HFFc6 (cell line): ENCODE measurements around the gene CAMKK1. TPM values are rescaled to one million over a fixed set of nuclear protein-coding genes. Genes with fewer than 3 reads are reported as not detected.

ENCODE experiments used
- DNase-seq: peaks from one replicate; pipeline ENCODE4 v3.0.0-alpha.2; 2018
- H3K27ac Mint-ChIP-seq: 2 replicates; pipeline ENCODE4 v1.8.0; 2020; ENCODE audit warnings: mild to moderate bottlenecking, mixed read lengths
- H3K27me3 Mint-ChIP-seq: 2 replicates; pipeline ENCODE4 v1.8.0; 2021; ENCODE audit warnings: mild to moderate bottlenecking, moderate library complexity, mixed read lengths; ENCODE audit not compliant: insufficient read depth
- H3K36me3 Mint-ChIP-seq: 2 replicates; pipeline ENCODE4 v1.8.0; 2021; ENCODE audit warnings: low read depth, mixed read lengths
- H3K4me1 Mint-ChIP-seq: 2 replicates; pipeline ENCODE4 v1.8.0; 2020; ENCODE audit warnings: low read depth, mixed read lengths
- H3K4me3 Mint-ChIP-seq: 2 replicates; pipeline ENCODE4 v1.8.0; 2020; ENCODE audit warnings: mild to moderate bottlenecking, moderate library complexity, mixed read lengths
- H3K9me3 Mint-ChIP-seq: 2 replicates; pipeline ENCODE4 v1.8.0; 2020; ENCODE audit warnings: mild to moderate bottlenecking, mixed read lengths
- CTCF ChIP-seq: fragments of 200-600 bp; sonication (generic); IDR thresholded peaks from 2 replicates; pipeline ENCODE4 v1.5.0; 2021; ENCODE audit warnings: antibody characterized with exemption, mild to moderate bottlenecking
- total RNA-seq, 6 experiments: library from RNA; stranded (reverse); fragmentation: NEBNext Ultra II Directional; extraction: Animal tissue kit (Norgen Biotek cat#: 25700); gene quantifications; 2 replicates in 1 of 6; 3 replicates in 5 of 6; pipeline ENCODE4 v1.2.3, GENCODE V29; 2021

The CAMKK1 gene
- total RNA-seq, 6 experiments from 2014 or later, result 5.4 to 6.9 (median 6.0) TPM

DNA sequence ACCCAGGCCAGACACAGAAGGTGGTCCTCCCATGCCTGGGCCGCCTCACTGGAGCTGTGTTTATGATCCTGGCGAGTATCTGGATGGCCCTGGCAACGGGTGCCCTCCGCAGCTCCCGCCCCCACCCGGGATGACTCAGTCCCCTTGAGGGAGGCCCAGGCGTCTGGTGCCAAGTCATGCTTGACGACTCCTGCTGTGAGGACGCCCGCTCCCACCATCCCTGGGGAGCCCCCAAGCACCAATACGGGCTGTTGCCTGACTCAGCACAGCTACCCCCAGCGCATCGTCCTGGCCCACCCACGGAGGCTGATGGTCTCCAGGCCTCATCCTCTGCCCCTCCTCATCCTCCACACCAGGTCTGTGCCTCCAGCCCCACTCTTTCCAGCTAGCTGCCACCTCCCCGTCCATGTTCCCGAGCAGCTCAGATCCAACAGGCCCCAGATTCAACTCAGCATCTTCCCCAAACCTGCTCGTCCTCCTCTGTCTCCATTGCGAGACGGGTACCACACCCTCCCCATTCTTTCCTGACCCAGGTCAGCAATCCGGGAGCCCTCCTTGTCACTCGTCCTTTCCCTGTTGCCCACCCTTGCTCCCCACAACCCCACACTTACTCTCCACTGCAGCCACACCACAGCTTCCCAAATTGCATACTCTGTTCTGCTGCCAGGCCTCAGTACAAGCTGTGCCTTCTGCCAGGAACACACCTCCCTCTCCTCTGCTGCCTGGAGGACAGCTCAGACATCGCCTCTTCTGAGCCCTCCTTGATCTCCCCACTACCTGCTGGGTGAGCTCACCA, 2.6 kb downstream of the CAMKK1 start:
- peak; percentile 94 for DNase-seq
- no peak for TF ChIP-seq CTCF
- H3K27me3 Mint-ChIP-seq, result peaks cover 3% of the 10 kb centered on the region; the same call in 1 of the 2 replicates
- H3K4me3 Mint-ChIP-seq, result peak overlapping the region; percentile 73
- H3K36me3 Mint-ChIP-seq, result no peaks in the 10 kb centered on the region
- no peaks in the 10 kb centered on the region for H3K9me3 Mint-ChIP-seq
- peak overlapping the region; percentile 98 for H3K27ac Mint-ChIP-seq
- peaks cover 85% of the 10 kb centered on the region for H3K4me1 Mint-ChIP-seq

DNA sequence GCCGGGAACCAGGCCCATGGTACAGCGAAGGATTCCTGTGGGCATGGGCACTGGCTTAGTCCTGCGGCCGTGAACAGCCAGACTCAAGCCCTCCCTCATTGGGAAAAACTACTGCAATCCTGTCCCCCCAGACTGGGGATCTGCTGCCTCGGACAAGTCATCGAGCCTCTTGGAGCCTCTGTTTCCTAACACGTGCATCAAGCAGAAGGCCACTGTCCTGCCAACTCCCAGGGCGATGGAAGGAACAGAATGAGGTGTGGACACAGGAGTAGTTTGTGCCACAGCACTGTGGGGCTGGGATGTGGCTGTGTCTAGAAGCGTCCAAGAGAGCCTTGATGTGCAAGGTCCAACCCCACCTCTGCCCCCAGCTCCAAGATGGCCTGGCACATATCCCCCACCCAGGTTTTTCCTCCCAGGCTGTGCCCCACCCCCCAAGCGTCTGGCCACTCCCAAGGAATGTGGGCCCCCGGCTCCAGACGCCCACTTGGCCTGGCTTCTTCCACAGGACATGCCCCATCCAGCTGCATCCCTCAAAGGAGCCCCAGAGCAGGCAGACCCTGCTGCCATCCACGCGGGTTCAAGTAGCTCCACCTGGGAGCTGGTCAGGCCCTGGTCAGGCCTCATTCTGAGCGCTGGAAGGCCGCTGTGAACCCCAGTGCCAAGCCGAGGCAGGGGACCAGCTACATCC, 3.4 kb downstream of the CAMKK1 start:
- DNase-seq, result no peak
- Mint-ChIP-seq H3K9me3 (no peaks in the 10 kb centered on the region), H3K27me3 (peaks cover 3% of the 10 kb centered on the region; the same call in 1 of the 2 replicates), H3K4me1 (peaks cover 77% of the 10 kb centered on the region), H3K4me3 (peak overlapping the region; percentile 73), H3K36me3 (no peaks in the 10 kb centered on the region), H3K27ac (peak overlapping the region; percentile 98)
- no peak for TF ChIP-seq CTCF

- peaks cover 67% of the 10 kb centered on the region for H3K4me1 Mint-ChIP-seq
These were observed 4.3 kb downstream of the CAMKK1 start for GRCh38 chr17:3888343-3889171.

DNA sequence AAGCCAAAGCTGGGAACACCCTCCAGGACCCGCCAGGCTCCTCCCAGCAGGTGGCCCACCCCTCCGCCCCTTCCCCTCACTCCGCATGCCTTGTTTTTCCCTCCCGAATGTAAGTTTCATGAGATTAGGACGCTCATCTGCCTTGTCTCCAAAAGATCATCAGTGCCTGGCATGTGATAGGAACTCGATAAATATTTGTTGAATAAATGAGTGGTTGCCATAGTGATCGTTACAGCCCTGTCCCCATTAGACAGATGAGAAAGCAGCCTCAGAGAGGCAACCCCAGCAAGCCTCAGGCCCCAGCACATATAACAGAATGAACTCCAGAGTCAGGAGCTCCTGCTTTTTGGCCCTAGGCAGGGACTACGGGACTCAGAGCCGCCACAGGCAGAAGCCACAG, 5.0 kb downstream of the CAMKK1 start:
- no peaks in the 10 kb centered on the region for H3K36me3 Mint-ChIP-seq
- no peak overlapping the region for H3K4me3 Mint-ChIP-seq
- peaks cover 64% of the 10 kb centered on the region for H3K4me1 Mint-ChIP-seq
- DNase-seq, result no peak
- TF ChIP-seq CTCF, result no peak
- H3K9me3 Mint-ChIP-seq, result no peaks in the 10 kb centered on the region
- peaks cover 3% of the 10 kb centered on the region; the same call in 1 of the 2 replicates for H3K27me3 Mint-ChIP-seq
- peak overlapping the region; percentile 98 for H3K27ac Mint-ChIP-seq

More at GRCh38 chr17:3888343-3889171, 4.3 kb downstream of the CAMKK1 start:
- no peaks in the 10 kb centered on the region for H3K36me3 Mint-ChIP-seq
- peak overlapping the region; percentile 98 for H3K27ac Mint-ChIP-seq
- peak overlapping the region; percentile 58 for H3K4me3 Mint-ChIP-seq
- peak; percentile 95 for DNase-seq
- TF ChIP-seq CTCF, result no peak
- peaks cover 3% of the 10 kb centered on the region; the same call in 1 of the 2 replicates for H3K27me3 Mint-ChIP-seq
- no peaks in the 10 kb centered on the region for H3K9me3 Mint-ChIP-seq

DNA sequence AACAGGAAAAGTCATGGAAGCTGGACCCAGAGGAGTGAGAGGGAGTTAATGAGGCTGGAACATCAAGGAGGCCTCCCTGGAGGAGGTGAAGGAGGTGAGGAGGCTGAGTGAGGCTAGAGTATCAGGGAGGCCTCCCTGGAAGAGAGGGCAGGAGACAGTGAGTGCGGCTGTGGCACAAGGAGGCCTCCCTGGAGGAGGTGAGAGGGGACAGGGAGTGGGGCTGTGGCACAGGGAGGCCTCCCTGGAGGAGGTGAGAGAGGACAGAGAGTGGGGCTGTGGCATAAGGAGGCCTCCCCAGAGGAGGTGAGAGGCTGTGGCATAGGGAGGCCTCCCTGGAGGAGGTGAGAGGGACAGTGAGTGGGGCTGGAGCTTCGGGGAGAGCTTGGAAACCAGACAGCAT, 5.5 kb downstream of the CAMKK1 start:
- H3K4me1 Mint-ChIP-seq, result peaks cover 64% of the 10 kb centered on the region
- peak overlapping the region; percentile 98 for H3K27ac Mint-ChIP-seq
- no peaks in the 10 kb centered on the region for H3K9me3 Mint-ChIP-seq
- H3K36me3 Mint-ChIP-seq, result no peaks in the 10 kb centered on the region
- peaks cover 3% of the 10 kb centered on the region; the same call in 1 of the 2 replicates for H3K27me3 Mint-ChIP-seq
- no peak for DNase-seq
- no peak overlapping the region for H3K4me3 Mint-ChIP-seq
- no peak for TF ChIP-seq CTCF
